MCF 10A (cell line): ENCODE measurements around the gene KCNH1. TPM values are rescaled to one million over a fixed set of nuclear protein-coding genes. Genes with fewer than 3 reads are reported as not detected.

Experiments
- BruUV-seq: library from RNA; stranded (reverse); fragments of 400-500 nt; replicated peaks from 2 replicates; lab custom pipeline; 2021; lab: Mats Ljungman, UMichigan
- CTCF ChIA-PET: fragments of 300-600 bp; sonication (Branson Sonifier 250); formaldehyde crosslinking; extraction: SDS; loops from one replicate; lab custom pipeline; 2021; ENCODE audit warnings: antibody characterized with exemption, inconsistent platforms; lab: Yijun Ruan, JAX
- POLR2A ChIA-PET: fragments of 300-600, 350-650 bp; sonication (Branson Sonifier 250); formaldehyde crosslinking; extraction: SDS; loops from one replicate; lab custom pipeline; 2020; ENCODE audit warnings: antibody characterized with exemption, inconsistent platforms; lab: Yijun Ruan, JAX
- DNase-seq: peaks from one replicate; pipeline ENCODE4 v3.0.0-alpha.2; 2018; ENCODE audit not compliant: unreplicated experiment
- H3K27ac Mint-ChIP-seq: one replicate; pipeline ENCODE4 v1.8.0; 2022; ENCODE audit warnings: mild to moderate bottlenecking, low read depth, mixed read lengths; ENCODE audit not compliant: unreplicated experiment
- H3K27me3 Mint-ChIP-seq: one replicate; pipeline ENCODE4 v1.8.0; 2022; ENCODE audit warnings: mixed read lengths; ENCODE audit not compliant: insufficient read depth, unreplicated experiment
- H3K36me3 Mint-ChIP-seq: one replicate; pipeline ENCODE4 v1.8.0; 2022; ENCODE audit warnings: mild to moderate bottlenecking, moderate library complexity, mixed read lengths; ENCODE audit not compliant: insufficient read depth, unreplicated experiment
- H3K4me1 Mint-ChIP-seq: one replicate; pipeline ENCODE4 v1.8.0; 2022; ENCODE audit warnings: mixed read lengths; ENCODE audit not compliant: insufficient read depth, unreplicated experiment
- H3K4me3 Mint-ChIP-seq: one replicate; pipeline ENCODE4 v1.8.0; 2022; ENCODE audit warnings: mild to moderate bottlenecking, moderate library complexity, mixed read lengths; ENCODE audit not compliant: unreplicated experiment
- H3K9me3 Mint-ChIP-seq: one replicate; pipeline ENCODE4 v1.8.0; 2022; ENCODE audit warnings: mixed read lengths; ENCODE audit not compliant: unreplicated experiment
- CTCF ChIP-seq: fragments of 200-600 bp; IDR thresholded peaks from one replicate; pipeline ENCODE4 v1.8.0; 2022; ENCODE audit warnings: antibody characterized with exemption, mild to moderate bottlenecking; ENCODE audit not compliant: unreplicated experiment
- intact Hi-C: fragments of 100-400 bp; cut with micrococcal nuclease; formaldehyde crosslinking; loops from 2 replicates; pipeline ENCODE4 v1.14.1; 2022
- total RNA-seq: library from RNA; stranded (reverse); gene quantifications from 2 replicates; pipeline ENCODE4 v1.2.3, GENCODE V29; 2022

Gene KCNH1
- total RNA-seq, 1 experiment from 2014 or later, result 0.19 TPM

- Mint-ChIP-seq H3K27me3 (no peaks in the 10 kb centered on the region), H3K36me3 (no peaks in the 10 kb centered on the region), H3K27ac (no peak overlapping the region), H3K4me3 (no peak overlapping the region), H3K4me1 (no peaks in the 10 kb centered on the region), H3K9me3 (no peaks in the 10 kb centered on the region)
- CTCF ChIA-PET, result interaction anchor here (0.6 to 2.2 kb wide), 29 partner anchors 8 to 897 kb away, joined by 3 to 24 read pairs (median 4); no protein-coding TSS in a partner anchor
- POLR2A ChIA-PET, result interaction anchor here (0.6 kb wide), 1 partner anchor 51 kb away, joined by 3 read pairs; no protein-coding TSS in a partner anchor
- intact Hi-C loops, result no loop called here
- no peak for TF ChIP-seq CTCF
- no peak for DNase-seq
- BruUV-seq, result no TSS peak
These were observed 184.9 kb downstream of the KCNH1 start for GRCh38 chr1:210949039-210949438.

DNA sequence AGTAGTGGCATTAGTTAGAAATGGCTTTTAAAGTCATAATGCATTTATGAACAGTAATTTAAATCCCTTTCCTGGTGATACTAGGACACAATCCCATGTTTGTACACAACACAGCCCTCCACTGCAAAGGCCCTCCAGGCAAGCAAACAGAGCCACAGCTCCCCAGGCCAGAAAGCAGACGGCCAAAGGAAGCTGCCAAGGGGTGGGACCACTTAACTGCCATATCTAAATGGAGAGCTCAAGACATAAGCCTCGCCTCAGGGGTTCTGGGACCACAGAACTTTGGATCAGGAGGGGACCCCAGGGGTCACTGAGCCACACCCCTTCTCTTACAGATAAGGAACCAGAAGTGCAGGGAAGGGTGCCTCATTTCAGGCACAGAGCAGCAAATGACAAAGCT lies 189.7 kb downstream of the KCNH1 start:
- no peak for DNase-seq
- no TSS peak for BruUV-seq
- Mint-ChIP-seq H3K4me1 (no peaks in the 10 kb centered on the region), H3K36me3 (no peaks in the 10 kb centered on the region), H3K27me3 (no peaks in the 10 kb centered on the region), H3K9me3 (no peaks in the 10 kb centered on the region), H3K4me3 (no peak overlapping the region), H3K27ac (no peak overlapping the region)
- no peak for TF ChIP-seq CTCF
- CTCF ChIA-PET, result interaction anchor here (1.5 kb wide), 1 partner anchor 8 kb away, joined by 6 read pairs; no protein-coding TSS in a partner anchor
- intact Hi-C loops, result loop anchor here (5.0 kb wide), 1 partner anchor 497 kb away; no protein-coding TSS in a partner anchor
- POLR2A ChIA-PET, result interaction anchor here (0.6 kb wide), 1 partner anchor 173 kb away, joined by 4 read pairs; no protein-coding TSS in a partner anchor

- ChIA-PET CTCF (interaction anchor here (0.6 kb wide), 2 partner anchors 9 to 358 kb away, joined by 3 to 4 read pairs; no protein-coding TSS in a partner anchor), POLR2A (no interaction called here)
- intact Hi-C loops, result loop anchor here (5.0 kb wide), 1 partner anchor 495 kb away; no protein-coding TSS in a partner anchor
- H3K9me3 Mint-ChIP-seq, result no peaks in the 10 kb centered on the region
- no peaks in the 10 kb centered on the region for H3K27me3 Mint-ChIP-seq
- no peak overlapping the region for H3K27ac Mint-ChIP-seq
- no peak for DNase-seq
- BruUV-seq, result no TSS peak
- no peaks in the 10 kb centered on the region for H3K36me3 Mint-ChIP-seq
- H3K4me3 Mint-ChIP-seq, result no peak overlapping the region
- H3K4me1 Mint-ChIP-seq, result no peaks in the 10 kb centered on the region
- TF ChIP-seq CTCF, result no peak
These were observed 191.4 kb downstream of the KCNH1 start for GRCh38 chr1:210942513-210942912.

DNA sequence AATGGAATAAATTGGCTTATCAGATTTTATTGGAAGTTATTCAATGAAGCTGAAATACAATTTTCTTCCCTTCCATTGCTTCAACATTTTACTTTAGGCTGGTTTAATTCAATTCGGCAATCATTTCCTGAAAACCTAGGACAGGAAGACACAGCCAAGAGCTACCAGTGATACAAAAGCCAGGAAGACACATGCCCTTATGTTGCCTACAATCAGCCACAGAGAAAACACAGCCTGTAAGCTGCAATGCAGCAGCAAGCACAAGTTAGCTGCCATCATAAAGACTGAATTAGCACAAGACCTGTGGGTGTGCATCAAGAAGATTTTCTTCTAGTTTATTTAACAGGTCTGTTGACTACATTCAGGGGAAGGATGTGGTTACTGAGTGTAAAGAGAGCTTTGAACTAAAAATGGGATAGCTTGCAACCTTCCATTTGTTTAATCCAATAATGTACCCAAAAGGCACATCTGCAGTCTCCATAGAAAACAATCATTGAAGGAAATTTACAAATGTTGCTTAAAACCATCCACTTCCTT lies 193.8 kb downstream of the KCNH1 start:
- Mint-ChIP-seq H3K9me3 (no peaks in the 10 kb centered on the region), H3K36me3 (no peaks in the 10 kb centered on the region), H3K4me3 (no peak overlapping the region), H3K27me3 (no peaks in the 10 kb centered on the region), H3K27ac (no peak overlapping the region), H3K4me1 (no peaks in the 10 kb centered on the region)
- ChIA-PET CTCF (interaction anchor here (2.6 kb wide), 1 partner anchor 9 kb away, joined by 13 read pairs; no protein-coding TSS in a partner anchor), POLR2A (no interaction called here)
- TF ChIP-seq CTCF, result no peak
- intact Hi-C loops, result loop anchor here (5.0 kb wide), 1 partner anchor 493 kb away; no protein-coding TSS in a partner anchor
- no peak for DNase-seq
- no TSS peak for BruUV-seq
